BE2C (cell line): ENCODE data around the gene MYBPC3.
"Not testable (repeated sequence)": the region's sequence is repeated elsewhere in the genome, so short reads cannot be mapped to it uniquely, and the experiment has no call there.

Source experiments
- DNase-seq: peaks from one replicate; pipeline ENCODE4 v3.0.0-alpha.2; 2020
- H3K27me3 ChIP-seq: fragments of 250-450 bp; sonication (Bioruptor Pico); 2 replicates; pipeline ENCODE4 v1.5.1; 2020; ENCODE audit warnings: mild to moderate bottlenecking
- H3K36me3 ChIP-seq: fragments of 250-450 bp; sonication (Bioruptor Pico); 2 replicates; pipeline ENCODE4 v1.5.1; 2020; ENCODE audit warnings: mild to moderate bottlenecking
- H3K4me1 ChIP-seq: fragments of 250-450 bp; sonication (Bioruptor Pico); 2 replicates; pipeline ENCODE4 v1.5.1; 2020
- H3K4me3 ChIP-seq: 2 replicates; pipeline ENCODE4 v1.5.1; 2011; ENCODE audit warnings: low read depth, low read length
- H3K9me3 ChIP-seq: fragments of 250-450 bp; sonication (Bioruptor Pico); 2 replicates; pipeline ENCODE4 v1.5.1; 2020
- CTCF ChIP-seq: IDR thresholded peaks from 2 replicates; pipeline ENCODE4 v1.5.1; 2012; ENCODE audit warnings: mild to moderate bottlenecking, low read depth, low read length

MYBPC3 gene

GRCh38 chr11:47326198-47326597 lies 26.3 kb downstream of the MYBPC3 start:
- Histone ChIP-seq H3K4me3 (no peak overlapping the region), H3K4me1 (no peaks in the 10 kb centered on the region), H3K36me3 (no peaks in the 10 kb centered on the region; the same call in 1 of the 2 replicates), H3K27me3 (no peaks in the 10 kb centered on the region), H3K9me3 (no peaks in the 10 kb centered on the region)
- TF ChIP-seq CTCF, result no peak
- no peak for DNase-seq

- H3K36me3 ChIP-seq, result no peaks in the 10 kb centered on the region; the same call in 1 of the 2 replicates
- DNase-seq, result no peak
- H3K9me3 ChIP-seq, result no peaks in the 10 kb centered on the region
- H3K27me3 ChIP-seq, result no peaks in the 10 kb centered on the region
- H3K4me3 ChIP-seq, result no peak overlapping the region
- H3K4me1 ChIP-seq, result no peaks in the 10 kb centered on the region
- no peak for TF ChIP-seq CTCF
Observed at GRCh38 chr11:47325271-47326041, 27.0 kb downstream of the MYBPC3 start.

GRCh38 chr11:47324520-47324919 lies 28.0 kb downstream of the MYBPC3 start:
- Histone ChIP-seq H3K4me3 (no peak overlapping the region), H3K9me3 (no peaks in the 10 kb centered on the region), H3K36me3 (no peaks in the 10 kb centered on the region; the same call in 1 of the 2 replicates), H3K27me3 (no peaks in the 10 kb centered on the region), H3K4me1 (no peaks in the 10 kb centered on the region)
- TF ChIP-seq CTCF, result no peak
- no peak for DNase-seq

- Histone ChIP-seq H3K4me3 (no peak overlapping the region), H3K36me3 (no peaks in the 10 kb centered on the region; the same call in 1 of the 2 replicates), H3K9me3 (no peaks in the 10 kb centered on the region), H3K4me1 (no peaks in the 10 kb centered on the region), H3K27me3 (no peaks in the 10 kb centered on the region)
- no peak for DNase-seq
- TF ChIP-seq CTCF, result no peak
Observed at GRCh38 chr11:47318166-47318565, 34.3 kb downstream of the MYBPC3 start.

GRCh38 chr11:47317064-47317828 lies 35.3 kb downstream of the MYBPC3 start:
- no peak for TF ChIP-seq CTCF

GRCh38 chr11:47316501-47316900 lies 36.0 kb downstream of the MYBPC3 start:
- DNase-seq, H3K36me3 ChIP-seq, H3K9me3 ChIP-seq, H3K4me1 ChIP-seq, H3K4me3 ChIP-seq, H3K27me3 ChIP-seq: not testable (repeated sequence)

More at GRCh38 chr11:47317064-47317828, 35.3 kb downstream of the MYBPC3 start:
- Histone ChIP-seq H3K9me3 (no peaks in the 10 kb centered on the region), H3K27me3 (no peaks in the 10 kb centered on the region), H3K4me3 (no peak overlapping the region), H3K36me3 (no peaks in the 10 kb centered on the region; the same call in 1 of the 2 replicates), H3K4me1 (no peaks in the 10 kb centered on the region)
- no peak for DNase-seq
